H1 (cell line): Measurements from ENCODE around the gene PAQR4. TPM values are rescaled to one million over a fixed set of nuclear protein-coding genes. Genes with fewer than 3 reads are reported as not detected.

Experiments
- BACH1 ChIP-seq: IDR thresholded peaks from 2 replicates; pipeline ENCODE4 v1.6.1; 2012; ENCODE audit warnings: low read length, improper control_type of control experiment
- BRCA1 ChIP-seq: IDR thresholded peaks from 2 replicates; pipeline ENCODE4 v1.6.1; 2012; ENCODE audit warnings: low read depth, low read length, improper control_type of control experiment
- CBX5 ChIP-seq: fragments of 300-800, 300-1000 bp; sonication (generic); IDR thresholded peaks from 2 replicates; pipeline ENCODE4 v1.7.1; 2016; ENCODE audit warnings: antibody characterized with exemption, low read length, low read depth
- CBX8 ChIP-seq: fragments of 300-800, 300-1000 bp; sonication (generic); IDR thresholded peaks from 2 replicates; pipeline ENCODE4 v1.7.1; 2016; ENCODE audit warnings: low read depth, low read length, borderline replicate concordance
- EGR1 ChIP-seq: IDR thresholded peaks from 2 replicates; pipeline ENCODE4 v1.6.1; 2011; ENCODE audit warnings: low read depth, low read length, borderline replicate concordance
- FOSL1 ChIP-seq: IDR thresholded peaks from 2 replicates; pipeline ENCODE4 v1.6.1; 2011; ENCODE audit warnings: mild to moderate bottlenecking, low read depth, low read length, moderate library complexity; ENCODE audit not compliant: insufficient read depth
- KDM4A ChIP-seq: IDR thresholded peaks from one replicate; pipeline ENCODE4 v1.7.1; 2012; ENCODE audit warnings: low read depth, mild to moderate bottlenecking, moderate library complexity, low read length, inconsistent platforms; ENCODE audit not compliant: severe bottlenecking
- MAFK ChIP-seq: IDR thresholded peaks from 2 replicates; pipeline ENCODE4 v1.6.1; 2012; ENCODE audit warnings: low read depth, mild to moderate bottlenecking, improper control_type of control experiment, low read length
- NANOG ChIP-seq: IDR thresholded peaks from 2 replicates; pipeline ENCODE4 v1.6.1; 2011; ENCODE audit warnings: low read length, low read depth, mild to moderate bottlenecking, inconsistent platforms; ENCODE audit not compliant: insufficient read depth, poor library complexity, severe bottlenecking
- SRF ChIP-seq: IDR thresholded peaks from 2 replicates; pipeline ENCODE4 v1.6.1; 2011; ENCODE audit warnings: mild to moderate bottlenecking, low read depth, low read length, moderate library complexity
- TAF1 ChIP-seq: IDR thresholded peaks from 2 replicates; pipeline ENCODE4 v1.6.1; 2011; ENCODE audit warnings: mild to moderate bottlenecking, low read depth, low read length
- polyA plus RNA-seq, 7 experiments: library from polyadenylated mRNA; depleted of rRNA in 3 of 7; stranded (reverse) in 5 of 7; unstranded in 2 of 7; fragments of >200 nt in 5 of 7; fragments of 200-250 nt in 2 of 7; gene quantifications; 1 replicate in 5 of 7; 2 replicates in 1 of 7; 4 replicates in 1 of 7; pipeline versions ENCODE4 v1.2.1 to v1.2.3, GENCODE V29; 2011 to 2013; ENCODE audit warnings: missing spikeins in 2 of 7, mixed read lengths in 2 of 7
- total RNA-seq: library from RNA; stranded (reverse); fragmentation: NEBNext Ultra II Directional; extraction: Animal tissue kit (Norgen Biotek cat#: 25700); gene quantifications from 2 replicates; pipeline ENCODE4 v1.2.1, GENCODE V29; 2021
- TF ChIP-seq, protein P1 (sequence below): fragments of 300-600 bp; sonication (generic); IDR thresholded peaks from 2 replicates; pipeline ENCODE4 v1.7.1; 2012; ENCODE audit warnings: low read length, moderate library complexity, mild to moderate bottlenecking, inconsistent platforms; ENCODE audit not compliant: insufficient replicate concordance

Gene PAQR4
- total and polyA plus RNA-seq, 2 of the 8 experiments (the other 6 are each of a cell fraction or from before 2014, with no cell fraction given) = 28.2 to 34.6 TPM

DNA sequence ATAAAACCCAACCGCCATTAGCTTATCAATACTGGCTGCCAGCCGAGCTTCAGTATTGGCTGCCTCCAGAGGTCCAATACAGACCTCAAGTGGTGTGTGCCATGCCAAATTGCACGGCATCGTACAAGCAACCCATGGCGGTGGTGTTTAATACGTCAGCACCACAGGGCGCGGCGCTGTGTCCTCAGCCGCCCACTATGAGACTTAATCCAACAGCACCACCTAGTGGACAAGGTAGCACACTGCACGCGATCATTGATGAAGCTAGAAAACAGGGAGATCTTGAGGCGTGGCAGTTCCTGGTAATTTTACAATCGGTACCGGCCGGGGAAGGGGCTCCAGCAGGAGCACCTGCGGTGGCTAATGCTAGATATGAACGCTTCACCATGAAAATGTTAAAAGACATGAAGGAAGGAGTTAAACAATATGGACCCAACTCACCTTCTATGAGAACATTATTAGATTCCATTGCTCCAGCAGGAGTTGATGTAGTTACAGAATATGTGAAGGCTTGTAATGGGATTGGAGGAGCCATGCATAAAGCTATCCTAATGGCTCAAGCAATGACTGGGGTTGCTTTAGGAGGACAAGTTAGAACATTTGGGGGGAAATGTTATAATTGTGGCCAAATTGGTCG, 42.0 kb upstream of the PAQR4 start (continued):
- TF ChIP-seq, protein P1, sequence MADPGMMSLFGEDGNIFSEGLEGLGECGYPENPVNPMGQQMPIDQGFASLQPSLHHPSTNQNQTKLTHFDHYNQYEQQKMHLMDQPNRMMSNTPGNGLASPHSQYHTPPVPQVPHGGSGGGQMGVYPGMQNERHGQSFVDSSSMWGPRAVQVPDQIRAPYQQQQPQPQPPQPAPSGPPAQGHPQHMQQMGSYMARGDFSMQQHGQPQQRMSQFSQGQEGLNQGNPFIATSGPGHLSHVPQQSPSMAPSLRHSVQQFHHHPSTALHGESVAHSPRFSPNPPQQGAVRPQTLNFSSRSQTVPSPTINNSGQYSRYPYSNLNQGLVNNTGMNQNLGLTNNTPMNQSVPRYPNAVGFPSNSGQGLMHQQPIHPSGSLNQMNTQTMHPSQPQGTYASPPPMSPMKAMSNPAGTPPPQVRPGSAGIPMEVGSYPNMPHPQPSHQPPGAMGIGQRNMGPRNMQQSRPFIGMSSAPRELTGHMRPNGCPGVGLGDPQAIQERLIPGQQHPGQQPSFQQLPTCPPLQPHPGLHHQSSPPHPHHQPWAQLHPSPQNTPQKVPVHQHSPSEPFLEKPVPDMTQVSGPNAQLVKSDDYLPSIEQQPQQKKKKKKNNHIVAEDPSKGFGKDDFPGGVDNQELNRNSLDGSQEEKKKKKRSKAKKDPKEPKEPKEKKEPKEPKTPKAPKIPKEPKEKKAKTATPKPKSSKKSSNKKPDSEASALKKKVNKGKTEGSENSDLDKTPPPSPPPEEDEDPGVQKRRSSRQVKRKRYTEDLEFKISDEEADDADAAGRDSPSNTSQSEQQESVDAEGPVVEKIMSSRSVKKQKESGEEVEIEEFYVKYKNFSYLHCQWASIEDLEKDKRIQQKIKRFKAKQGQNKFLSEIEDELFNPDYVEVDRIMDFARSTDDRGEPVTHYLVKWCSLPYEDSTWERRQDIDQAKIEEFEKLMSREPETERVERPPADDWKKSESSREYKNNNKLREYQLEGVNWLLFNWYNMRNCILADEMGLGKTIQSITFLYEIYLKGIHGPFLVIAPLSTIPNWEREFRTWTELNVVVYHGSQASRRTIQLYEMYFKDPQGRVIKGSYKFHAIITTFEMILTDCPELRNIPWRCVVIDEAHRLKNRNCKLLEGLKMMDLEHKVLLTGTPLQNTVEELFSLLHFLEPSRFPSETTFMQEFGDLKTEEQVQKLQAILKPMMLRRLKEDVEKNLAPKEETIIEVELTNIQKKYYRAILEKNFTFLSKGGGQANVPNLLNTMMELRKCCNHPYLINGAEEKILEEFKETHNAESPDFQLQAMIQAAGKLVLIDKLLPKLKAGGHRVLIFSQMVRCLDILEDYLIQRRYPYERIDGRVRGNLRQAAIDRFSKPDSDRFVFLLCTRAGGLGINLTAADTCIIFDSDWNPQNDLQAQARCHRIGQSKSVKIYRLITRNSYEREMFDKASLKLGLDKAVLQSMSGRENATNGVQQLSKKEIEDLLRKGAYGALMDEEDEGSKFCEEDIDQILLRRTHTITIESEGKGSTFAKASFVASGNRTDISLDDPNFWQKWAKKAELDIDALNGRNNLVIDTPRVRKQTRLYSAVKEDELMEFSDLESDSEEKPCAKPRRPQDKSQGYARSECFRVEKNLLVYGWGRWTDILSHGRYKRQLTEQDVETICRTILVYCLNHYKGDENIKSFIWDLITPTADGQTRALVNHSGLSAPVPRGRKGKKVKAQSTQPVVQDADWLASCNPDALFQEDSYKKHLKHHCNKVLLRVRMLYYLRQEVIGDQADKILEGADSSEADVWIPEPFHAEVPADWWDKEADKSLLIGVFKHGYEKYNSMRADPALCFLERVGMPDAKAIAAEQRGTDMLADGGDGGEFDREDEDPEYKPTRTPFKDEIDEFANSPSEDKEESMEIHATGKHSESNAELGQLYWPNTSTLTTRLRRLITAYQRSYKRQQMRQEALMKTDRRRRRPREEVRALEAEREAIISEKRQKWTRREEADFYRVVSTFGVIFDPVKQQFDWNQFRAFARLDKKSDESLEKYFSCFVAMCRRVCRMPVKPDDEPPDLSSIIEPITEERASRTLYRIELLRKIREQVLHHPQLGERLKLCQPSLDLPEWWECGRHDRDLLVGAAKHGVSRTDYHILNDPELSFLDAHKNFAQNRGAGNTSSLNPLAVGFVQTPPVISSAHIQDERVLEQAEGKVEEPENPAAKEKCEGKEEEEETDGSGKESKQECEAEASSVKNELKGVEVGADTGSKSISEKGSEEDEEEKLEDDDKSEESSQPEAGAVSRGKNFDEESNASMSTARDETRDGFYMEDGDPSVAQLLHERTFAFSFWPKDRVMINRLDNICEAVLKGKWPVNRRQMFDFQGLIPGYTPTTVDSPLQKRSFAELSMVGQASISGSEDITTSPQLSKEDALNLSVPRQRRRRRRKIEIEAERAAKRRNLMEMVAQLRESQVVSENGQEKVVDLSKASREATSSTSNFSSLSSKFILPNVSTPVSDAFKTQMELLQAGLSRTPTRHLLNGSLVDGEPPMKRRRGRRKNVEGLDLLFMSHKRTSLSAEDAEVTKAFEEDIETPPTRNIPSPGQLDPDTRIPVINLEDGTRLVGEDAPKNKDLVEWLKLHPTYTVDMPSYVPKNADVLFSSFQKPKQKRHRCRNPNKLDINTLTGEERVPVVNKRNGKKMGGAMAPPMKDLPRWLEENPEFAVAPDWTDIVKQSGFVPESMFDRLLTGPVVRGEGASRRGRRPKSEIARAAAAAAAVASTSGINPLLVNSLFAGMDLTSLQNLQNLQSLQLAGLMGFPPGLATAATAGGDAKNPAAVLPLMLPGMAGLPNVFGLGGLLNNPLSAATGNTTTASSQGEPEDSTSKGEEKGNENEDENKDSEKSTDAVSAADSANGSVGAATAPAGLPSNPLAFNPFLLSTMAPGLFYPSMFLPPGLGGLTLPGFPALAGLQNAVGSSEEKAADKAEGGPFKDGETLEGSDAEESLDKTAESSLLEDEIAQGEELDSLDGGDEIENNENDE = no peak
- no peak for TF ChIP-seq FOSL1
- TF ChIP-seq MAFK = no peak
- TF ChIP-seq TAF1 = no peak
- TF ChIP-seq SRF = no peak
- no peak for TF ChIP-seq CBX8
- TF ChIP-seq KDM4A = no peak
- no peak for TF ChIP-seq BRCA1
- no peak for TF ChIP-seq EGR1
- TF ChIP-seq CBX5 = no peak
- peak; percentile 23 for TF ChIP-seq NANOG
- TF ChIP-seq BACH1 = no peak
